ENCODE results near the gene CENPX.

Gene CENPX

DNA sequence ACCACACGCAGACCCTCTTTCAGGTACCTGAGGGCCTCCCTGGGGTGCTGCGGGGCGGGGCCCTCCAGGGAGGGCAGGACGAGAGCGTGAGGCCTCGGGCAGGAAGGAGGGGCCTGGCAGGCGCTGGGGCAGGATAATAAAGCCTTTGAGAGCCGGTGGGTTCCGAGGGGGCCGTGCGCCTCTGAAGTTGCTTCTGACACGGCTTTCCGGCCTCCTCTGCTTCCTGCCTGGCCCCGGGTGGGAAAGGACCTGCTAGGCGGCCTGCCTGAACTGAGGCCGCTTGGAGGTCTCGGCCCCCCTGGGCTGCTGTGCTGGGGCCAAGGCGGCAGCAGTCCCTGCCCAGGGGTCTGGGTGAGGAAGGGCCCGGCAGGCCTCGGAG lies 10.4 kb downstream of the CENPX start:
- no peaks in the 10 kb centered on the region for H3K36me3 ChIP-seq (ENCODE audit: control insufficient read depth, low read depth, low read length)

DNA sequence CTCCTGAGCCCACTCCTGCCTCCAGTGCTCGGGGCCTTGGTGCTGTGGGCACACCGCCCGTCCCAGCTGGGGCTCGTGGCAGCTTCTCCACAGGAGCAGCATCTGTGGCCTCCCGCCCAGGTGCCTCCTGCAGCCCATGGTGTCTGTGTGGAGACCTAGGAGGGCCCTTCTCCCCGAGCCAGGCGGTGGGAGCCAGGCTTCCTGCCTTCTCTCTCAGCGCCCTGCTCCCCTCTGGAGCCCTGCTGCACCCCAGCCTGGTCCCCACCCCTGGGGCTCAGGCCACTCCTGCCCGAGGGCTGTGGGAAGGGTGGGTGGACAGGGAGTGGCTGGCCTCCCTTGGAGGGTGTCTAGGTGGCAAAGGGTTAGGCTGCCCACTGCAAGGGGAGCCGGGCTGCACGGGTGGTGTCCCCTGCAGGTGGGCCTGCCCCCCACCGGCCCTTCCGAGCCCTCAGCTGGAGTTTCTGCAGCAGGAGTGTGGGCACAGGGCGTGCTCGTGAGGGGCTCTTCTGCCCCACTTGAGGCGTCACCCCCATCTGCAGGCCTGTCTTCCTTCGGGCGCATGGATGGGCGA lies 11.0 kb downstream of the CENPX start:
- no peaks in the 10 kb centered on the region for H3K36me3 ChIP-seq (ENCODE audit: control insufficient read depth, low read depth, low read length)
- no peak overlapping the region for H3K4me3 ChIP-seq (ENCODE audit: low read length)
- H3K9ac ChIP-seq (ENCODE audit: low read length): no peak overlapping the region
- H3K27me3 ChIP-seq (ENCODE audit: control insufficient read depth, insufficient read depth, low read length): no peaks in the 10 kb centered on the region
- no peaks in the 10 kb centered on the region for H3K9me3 ChIP-seq (ENCODE audit: control insufficient read depth, low read depth, low read length)
- H3K27ac ChIP-seq (ENCODE audit: low read length): no peak overlapping the region
- H3K4me1 ChIP-seq (ENCODE audit: control insufficient read depth, low read depth, low read length): no peaks in the 10 kb centered on the region

More for the DNA sequence above, 10.4 kb downstream of the CENPX start:
- H3K27me3 ChIP-seq (ENCODE audit: control insufficient read depth, insufficient read depth, low read length): no peaks in the 10 kb centered on the region
- no peak overlapping the region for H3K4me3 ChIP-seq (ENCODE audit: low read length)
- H3K9ac ChIP-seq (ENCODE audit: low read length): no peak overlapping the region
- no peaks in the 10 kb centered on the region for H3K4me1 ChIP-seq (ENCODE audit: control insufficient read depth, low read depth, low read length)
- no peaks in the 10 kb centered on the region for H3K9me3 ChIP-seq (ENCODE audit: control insufficient read depth, low read depth, low read length)
- no peak overlapping the region for H3K27ac ChIP-seq (ENCODE audit: low read length)

DNA sequence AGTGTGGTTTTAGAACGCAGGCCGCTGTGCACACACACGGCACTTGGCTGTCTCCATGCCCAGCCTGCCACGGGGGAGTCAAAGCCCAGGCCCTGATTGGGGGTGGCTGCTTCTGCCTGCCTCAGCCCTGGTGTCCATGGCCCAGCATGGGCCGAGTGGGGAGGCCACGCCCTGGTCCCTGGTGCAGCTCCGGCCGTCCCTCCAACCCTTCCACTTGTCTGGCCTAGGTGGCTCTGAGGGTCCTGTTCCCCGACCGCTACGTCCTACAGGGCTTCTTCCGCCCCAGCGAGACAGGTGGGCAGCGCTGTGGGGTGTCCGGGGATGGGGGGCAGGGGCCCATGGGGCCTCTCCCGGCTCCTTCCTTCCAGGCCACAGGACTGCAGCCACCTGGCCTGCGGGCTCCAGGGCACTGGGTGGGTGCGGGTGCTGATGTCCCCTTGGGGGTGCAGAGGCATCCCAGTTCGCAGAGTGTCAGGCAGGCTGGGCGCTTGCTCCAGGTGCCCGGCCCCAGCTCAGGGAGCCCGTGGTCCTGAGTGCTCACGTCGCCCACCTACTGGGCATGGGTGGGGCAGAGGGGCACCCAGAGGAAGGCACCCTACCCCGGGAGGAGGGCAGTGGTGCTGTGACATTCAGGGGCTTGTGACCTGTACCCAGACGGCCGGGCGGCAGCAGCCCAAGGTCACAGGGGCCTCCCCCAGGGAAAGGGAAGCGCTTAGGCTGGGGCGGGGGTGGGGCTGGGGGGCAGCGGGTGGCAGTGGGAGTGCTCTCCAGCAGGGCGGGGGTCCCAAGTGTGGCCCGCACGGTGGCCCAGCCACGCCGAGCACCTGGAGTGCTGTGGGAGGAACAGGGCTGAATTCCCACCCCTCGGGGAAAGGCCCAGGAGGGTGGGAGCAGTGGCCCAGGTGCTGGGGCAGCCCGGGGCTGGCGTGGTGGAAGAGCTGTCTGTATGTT lies 11.8 kb downstream of the CENPX start:
- Histone ChIP-seq H3K4me3 (ENCODE audit: low read length) (no peak overlapping the region), H3K27ac (ENCODE audit: low read length) (no peak overlapping the region), H3K4me1 (ENCODE audit: control insufficient read depth, low read depth, low read length) (no peaks in the 10 kb centered on the region), H3K36me3 (ENCODE audit: control insufficient read depth, low read depth, low read length) (no peaks in the 10 kb centered on the region), H3K9me3 (ENCODE audit: control insufficient read depth, low read depth, low read length) (no peaks in the 10 kb centered on the region), H3K9ac (ENCODE audit: low read length) (no peak overlapping the region), H3K27me3 (ENCODE audit: control insufficient read depth, insufficient read depth, low read length) (no peaks in the 10 kb centered on the region)

DNA sequence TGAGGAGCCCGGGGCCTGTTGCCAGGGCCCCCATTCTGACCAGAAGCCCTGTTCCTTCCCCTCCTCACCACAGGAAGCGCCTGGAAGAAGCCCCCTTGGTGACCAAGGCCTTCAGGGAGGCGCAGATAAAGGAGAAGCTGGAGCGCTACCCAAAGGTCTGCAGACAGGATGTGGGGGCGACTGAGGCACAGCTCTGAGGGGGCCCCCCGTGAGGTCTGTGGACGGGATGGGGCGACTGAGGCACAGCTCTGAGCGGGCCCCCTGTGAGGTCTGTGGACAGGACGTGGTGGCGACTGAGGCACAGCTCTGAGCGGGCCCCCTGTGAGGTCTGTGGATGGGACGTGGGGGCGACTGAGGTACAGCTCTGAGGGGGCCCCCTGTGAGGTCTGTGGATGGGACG lies 13.3 kb downstream of the CENPX start:
- no peaks in the 10 kb centered on the region for H3K36me3 ChIP-seq (ENCODE audit: control insufficient read depth, low read depth, low read length)
- H3K9ac ChIP-seq (ENCODE audit: low read length): no peak overlapping the region
- no peaks in the 10 kb centered on the region for H3K4me1 ChIP-seq (ENCODE audit: control insufficient read depth, low read depth, low read length)

DNA sequence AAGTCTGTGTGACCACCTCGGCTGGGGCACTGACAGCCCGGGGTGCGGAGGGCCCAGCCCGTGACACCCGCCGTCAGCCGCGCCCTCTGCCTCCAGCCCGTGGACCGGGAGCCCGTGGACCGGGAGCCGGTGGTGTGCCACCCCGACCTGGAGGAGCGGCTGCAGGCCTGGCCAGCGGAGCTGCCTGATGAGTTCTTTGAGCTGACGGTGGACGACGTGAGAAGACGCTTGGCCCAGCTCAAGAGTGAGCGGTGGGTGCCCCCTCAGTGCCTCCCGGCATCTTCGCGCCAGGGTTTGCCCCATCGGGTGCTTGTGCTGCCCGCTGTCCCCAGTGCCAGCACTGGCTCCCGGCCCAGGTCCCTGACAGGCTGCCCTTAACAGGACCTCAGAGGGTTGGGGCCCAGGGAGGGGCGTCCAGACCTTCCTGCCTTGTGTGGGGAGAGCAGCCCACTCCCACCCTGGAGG lies 13.7 kb downstream of the CENPX start:
- H3K9me3 ChIP-seq (ENCODE audit: control insufficient read depth, low read depth, low read length): no peaks in the 10 kb centered on the region
- no peaks in the 10 kb centered on the region for H3K4me1 ChIP-seq (ENCODE audit: control insufficient read depth, low read depth, low read length)
- H3K4me3 ChIP-seq (ENCODE audit: low read length): no peak overlapping the region
- no peaks in the 10 kb centered on the region for H3K27me3 ChIP-seq (ENCODE audit: control insufficient read depth, insufficient read depth, low read length)
- H3K9ac ChIP-seq (ENCODE audit: low read length): no peak overlapping the region
- H3K27ac ChIP-seq (ENCODE audit: low read length): no peak overlapping the region
- H3K36me3 ChIP-seq (ENCODE audit: control insufficient read depth, low read depth, low read length): no peaks in the 10 kb centered on the region

More for the DNA sequence above, 13.3 kb downstream of the CENPX start:
- Histone ChIP-seq H3K27ac (ENCODE audit: low read length) (no peak overlapping the region), H3K4me3 (ENCODE audit: low read length) (no peak overlapping the region), H3K27me3 (ENCODE audit: control insufficient read depth, insufficient read depth, low read length) (no peaks in the 10 kb centered on the region), H3K9me3 (ENCODE audit: control insufficient read depth, low read depth, low read length) (no peaks in the 10 kb centered on the region)

DNA sequence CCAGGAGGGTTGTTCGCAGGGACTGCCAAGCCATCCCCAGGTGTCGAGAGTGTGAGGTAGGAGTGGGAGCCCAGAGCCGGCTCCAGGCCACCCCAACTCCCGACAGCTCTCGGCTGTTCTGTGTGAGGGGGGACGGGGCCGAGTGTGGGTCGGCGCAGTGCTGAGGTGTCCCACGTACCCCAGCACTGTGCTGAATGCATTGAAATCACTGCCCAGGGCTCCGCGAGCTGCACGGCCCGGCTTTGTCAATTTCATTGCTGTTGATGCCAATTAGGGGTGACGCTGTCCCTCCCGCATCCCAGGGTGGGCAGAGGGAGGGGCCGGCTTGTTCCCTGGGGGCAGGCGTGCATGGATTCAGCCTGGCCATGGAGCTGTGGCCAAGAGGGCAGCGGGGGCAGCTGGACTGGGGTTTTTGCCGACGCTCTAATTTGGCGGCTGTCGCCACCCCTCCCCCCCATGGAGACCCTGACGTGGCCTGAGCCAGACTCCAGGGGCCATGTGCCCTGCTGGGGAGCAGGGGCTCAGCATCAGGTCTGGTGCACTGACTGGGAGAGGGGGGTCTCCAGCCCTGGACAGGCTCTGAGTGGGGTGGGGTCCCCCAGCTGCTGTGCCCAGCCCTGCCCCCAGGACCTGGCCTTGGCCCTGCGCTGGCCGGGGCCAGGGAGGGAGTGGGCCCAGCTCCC lies 14.3 kb downstream of the CENPX start:
- Histone ChIP-seq H3K4me1 (ENCODE audit: control insufficient read depth, low read depth, low read length) (no peaks in the 10 kb centered on the region), H3K36me3 (ENCODE audit: control insufficient read depth, low read depth, low read length) (no peaks in the 10 kb centered on the region), H3K9ac (ENCODE audit: low read length) (no peak overlapping the region), H3K27me3 (ENCODE audit: control insufficient read depth, insufficient read depth, low read length) (no peaks in the 10 kb centered on the region), H3K9me3 (ENCODE audit: control insufficient read depth, low read depth, low read length) (no peaks in the 10 kb centered on the region), H3K27ac (ENCODE audit: low read length) (no peak overlapping the region), H3K4me3 (ENCODE audit: low read length) (no peak overlapping the region)

DNA sequence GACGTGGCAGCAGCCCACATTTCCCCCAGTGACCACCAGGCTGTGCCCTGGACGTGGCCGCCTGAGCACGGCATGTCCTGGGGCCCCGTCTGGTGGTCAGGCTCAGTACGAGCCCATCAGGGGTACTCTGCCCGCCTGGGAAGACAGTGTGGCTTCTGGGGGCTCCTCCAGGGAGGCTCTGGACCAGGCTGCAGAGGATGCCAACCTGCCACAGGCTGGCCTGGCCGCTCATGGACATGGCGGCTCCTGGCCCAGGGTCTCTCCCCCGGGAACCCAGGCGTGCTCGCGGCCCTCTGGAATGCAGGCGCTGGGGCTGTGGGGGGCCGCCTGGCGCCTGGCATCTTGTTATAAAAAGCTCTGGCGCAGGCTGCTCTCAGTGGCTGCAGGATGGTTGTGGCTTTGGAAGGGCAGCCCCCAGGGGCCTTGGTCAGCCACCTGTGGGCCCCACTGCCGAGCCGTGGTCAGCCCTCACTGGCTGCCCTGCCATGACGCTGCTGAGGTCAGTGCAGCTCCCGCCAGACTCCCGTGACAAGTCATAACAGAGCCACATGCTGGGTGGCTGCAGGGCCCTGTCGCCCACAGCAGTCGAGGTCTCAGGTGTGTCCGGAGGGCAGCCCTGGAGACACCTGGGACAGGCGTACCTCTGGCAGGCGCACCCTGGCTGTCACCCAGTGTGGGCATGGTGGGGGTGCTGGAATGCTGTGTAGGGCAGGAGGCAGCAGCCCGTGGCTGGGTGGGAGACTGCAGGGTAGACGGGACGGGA lies 15.0 kb downstream of the CENPX start:
- Histone ChIP-seq H3K9ac (ENCODE audit: low read length) (no peak overlapping the region), H3K27ac (ENCODE audit: low read length) (no peak overlapping the region), H3K4me1 (ENCODE audit: control insufficient read depth, low read depth, low read length) (no peaks in the 10 kb centered on the region), H3K4me3 (ENCODE audit: low read length) (no peak overlapping the region), H3K9me3 (ENCODE audit: control insufficient read depth, low read depth, low read length) (no peaks in the 10 kb centered on the region), H3K27me3 (ENCODE audit: control insufficient read depth, insufficient read depth, low read length) (no peaks in the 10 kb centered on the region), H3K36me3 (ENCODE audit: control insufficient read depth, low read depth, low read length) (no peaks in the 10 kb centered on the region)

DNA sequence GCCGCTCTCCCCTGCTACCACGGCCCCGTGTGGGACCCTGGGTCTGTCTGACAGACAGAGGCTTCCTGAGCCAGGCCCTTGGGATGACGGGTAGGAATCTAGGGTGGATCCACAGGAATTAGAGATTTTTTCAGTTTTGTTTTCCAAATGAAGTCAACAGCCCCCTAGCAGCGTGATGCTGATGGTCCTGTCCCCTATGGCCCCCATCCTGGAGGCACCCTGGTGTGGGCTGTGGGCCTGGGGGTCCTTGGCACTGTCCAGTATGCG lies 15.5 kb downstream of the CENPX start:
- H3K9me3 ChIP-seq (ENCODE audit: control insufficient read depth, low read depth, low read length): no peaks in the 10 kb centered on the region
- H3K4me1 ChIP-seq (ENCODE audit: control insufficient read depth, low read depth, low read length): no peaks in the 10 kb centered on the region
- no peak overlapping the region for H3K9ac ChIP-seq (ENCODE audit: low read length)
- H3K4me3 ChIP-seq (ENCODE audit: low read length): no peak overlapping the region
- no peaks in the 10 kb centered on the region for H3K36me3 ChIP-seq (ENCODE audit: control insufficient read depth, low read depth, low read length)
- H3K27me3 ChIP-seq (ENCODE audit: control insufficient read depth, insufficient read depth, low read length): no peaks in the 10 kb centered on the region
- H3K27ac ChIP-seq (ENCODE audit: low read length): no peak overlapping the region

DNA sequence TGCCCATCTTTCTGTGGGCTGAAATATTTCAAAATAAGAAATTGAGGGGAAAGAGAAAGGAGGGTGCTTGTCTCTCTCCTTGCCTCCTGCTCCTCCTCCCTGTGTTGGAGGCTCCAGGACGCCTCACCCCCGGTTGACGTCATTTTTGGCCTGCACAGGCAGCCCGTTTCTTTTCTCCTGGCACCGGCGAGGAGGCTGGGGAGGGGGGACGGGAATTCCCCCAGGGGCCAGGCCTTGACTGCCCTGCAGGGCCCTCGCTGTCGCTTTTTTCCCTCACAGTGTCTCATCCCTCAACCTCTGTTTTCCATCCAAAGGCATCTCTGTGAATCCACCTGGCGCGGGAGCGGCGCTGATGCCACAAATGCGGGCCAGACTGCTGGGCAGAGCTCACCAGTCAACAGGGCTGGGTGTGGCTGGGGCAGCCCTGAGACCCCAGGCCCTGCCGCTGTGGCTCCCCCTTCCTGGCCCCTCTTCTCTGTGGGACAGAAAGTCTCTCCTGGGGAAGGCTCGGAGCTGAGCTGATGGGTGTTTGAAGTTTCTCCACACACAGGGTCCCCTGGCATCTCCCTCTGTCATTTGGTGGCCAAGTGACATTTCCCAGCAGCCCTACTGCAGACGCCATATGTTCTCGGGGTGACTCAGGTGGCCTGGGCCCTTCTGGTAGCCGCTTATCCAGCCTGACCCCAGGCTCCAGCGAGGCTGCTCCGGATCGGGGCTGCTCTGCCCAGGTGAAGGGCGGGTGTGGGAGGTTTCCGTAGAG lies 16.0 kb downstream of the CENPX start:
- Histone ChIP-seq H3K27me3 (ENCODE audit: control insufficient read depth, insufficient read depth, low read length) (no peaks in the 10 kb centered on the region), H3K9me3 (ENCODE audit: control insufficient read depth, low read depth, low read length) (no peaks in the 10 kb centered on the region), H3K4me1 (ENCODE audit: control insufficient read depth, low read depth, low read length) (no peaks in the 10 kb centered on the region), H3K9ac (ENCODE audit: low read length) (no peak overlapping the region), H3K4me3 (ENCODE audit: low read length) (no peak overlapping the region), H3K27ac (ENCODE audit: low read length) (no peak overlapping the region), H3K36me3 (ENCODE audit: control insufficient read depth, low read depth, low read length) (no peaks in the 10 kb centered on the region)

DNA sequence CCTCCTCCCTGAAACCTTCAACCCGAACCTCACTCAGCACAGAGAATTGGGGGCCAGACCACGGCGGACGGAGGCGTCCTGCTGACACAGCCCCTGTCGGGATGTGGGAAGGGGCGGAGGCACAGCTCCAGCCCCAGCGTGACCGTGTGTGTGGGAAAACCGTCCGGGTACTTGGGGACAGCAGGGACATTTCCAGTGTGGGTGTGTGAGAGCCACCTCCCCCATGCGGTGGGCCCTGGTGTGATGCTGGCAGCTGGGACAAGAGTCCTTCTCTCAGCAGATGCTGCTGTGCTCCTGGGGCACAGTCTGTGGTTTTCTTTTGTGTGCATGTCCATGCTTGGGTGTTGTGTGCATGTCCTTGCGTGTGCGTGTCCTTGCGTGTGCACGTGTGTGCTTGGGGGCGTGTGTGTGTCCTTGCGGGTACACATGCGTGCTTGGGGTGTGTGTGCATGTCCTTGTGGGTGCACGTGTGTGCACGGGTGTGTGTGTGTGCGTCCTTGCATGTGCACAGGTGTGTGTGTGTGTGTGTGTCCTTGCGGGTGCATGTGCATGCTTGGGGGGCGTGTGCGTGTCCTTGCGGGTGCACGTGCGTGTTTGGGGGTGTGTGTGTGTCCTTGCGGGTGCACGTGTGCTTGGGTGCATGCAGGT lies 16.9 kb downstream of the CENPX start:
- no peak overlapping the region for H3K27ac ChIP-seq (ENCODE audit: low read length)
- H3K4me3 ChIP-seq (ENCODE audit: low read length): no peak overlapping the region
- H3K27me3 ChIP-seq (ENCODE audit: control insufficient read depth, insufficient read depth, low read length): no peaks in the 10 kb centered on the region
- no peaks in the 10 kb centered on the region for H3K9me3 ChIP-seq (ENCODE audit: control insufficient read depth, low read depth, low read length)
- H3K9ac ChIP-seq (ENCODE audit: low read length): no peak overlapping the region
- no peaks in the 10 kb centered on the region for H3K36me3 ChIP-seq (ENCODE audit: control insufficient read depth, low read depth, low read length)
- no peaks in the 10 kb centered on the region for H3K4me1 ChIP-seq (ENCODE audit: control insufficient read depth, low read depth, low read length)

Data from iPS-18a (cell line).